Choroid plexus epithelial cell (primary cell): ENCODE data around the gene KIAA0753.

Experiments
- DNase-seq: peaks from one replicate; pipeline ENCODE4 v3.0.0-alpha.2; 2010; ENCODE audit warnings: low read depth
- H3K4me3 ChIP-seq: 2 replicates; pipeline ENCODE4 v1.5.1; 2011; ENCODE audit warnings: low read depth, mild to moderate bottlenecking, control low read depth, low read length, moderate library complexity
- TF ChIP-seq, protein P1 (sequence below): conservative IDR thresholded peaks from 2 replicates; pipeline ENCODE4 v1.5.1; 2011; ENCODE audit warnings: low read depth, mild to moderate bottlenecking, control low read depth, inconsistent platforms, low read length, moderate library complexity

Gene KIAA0753

DNA sequence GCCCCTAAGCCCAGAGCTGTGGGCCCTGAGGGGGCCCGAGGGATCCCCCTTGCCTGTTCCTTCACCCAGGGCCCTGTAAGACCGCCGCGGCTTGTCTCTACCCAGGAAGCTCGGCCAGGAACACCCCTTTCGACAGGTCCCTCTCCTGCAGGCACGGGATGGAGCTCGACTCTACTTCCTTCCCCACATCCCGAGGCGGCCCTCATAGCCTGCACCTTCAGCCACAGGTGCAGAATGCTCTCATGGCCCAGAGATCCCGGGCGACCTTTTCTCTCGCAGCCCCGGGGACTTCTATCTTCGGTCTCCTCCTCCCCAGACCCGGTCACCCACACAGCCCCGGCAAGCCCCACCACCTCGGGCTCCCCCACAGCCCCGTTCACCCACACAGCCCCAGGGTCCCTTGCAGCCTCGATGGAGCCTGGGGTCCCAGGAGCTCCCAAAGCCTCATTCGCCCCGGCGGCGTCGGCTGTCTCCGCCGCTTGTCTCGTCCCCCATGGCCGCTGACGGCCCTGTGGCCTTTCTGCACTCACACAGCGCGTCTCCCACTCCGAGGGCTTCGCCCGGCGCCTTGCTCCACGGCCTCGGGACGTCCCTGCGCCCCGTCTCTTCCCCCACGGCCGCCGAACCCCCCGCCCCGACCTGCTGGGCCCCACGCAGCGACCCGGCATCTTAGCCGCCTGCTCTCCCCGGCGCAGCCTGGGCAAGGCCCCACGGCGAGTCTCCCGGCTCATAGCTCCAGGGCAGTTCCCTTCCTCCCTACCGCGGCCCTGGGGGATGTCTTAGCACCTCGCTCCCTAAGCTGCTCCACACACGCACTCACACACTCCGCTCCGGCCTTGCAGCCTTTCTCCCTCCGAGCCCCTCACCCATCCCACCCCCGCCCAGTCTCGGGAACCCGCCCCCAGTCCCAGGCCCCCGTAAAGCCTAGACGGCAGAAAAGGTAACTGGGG, 650 bp downstream of the KIAA0753 start:
- peak overlapping the region; percentile 76 for H3K4me3 ChIP-seq
- peak; percentile 57 for DNase-seq
- TF ChIP-seq, protein P1, sequence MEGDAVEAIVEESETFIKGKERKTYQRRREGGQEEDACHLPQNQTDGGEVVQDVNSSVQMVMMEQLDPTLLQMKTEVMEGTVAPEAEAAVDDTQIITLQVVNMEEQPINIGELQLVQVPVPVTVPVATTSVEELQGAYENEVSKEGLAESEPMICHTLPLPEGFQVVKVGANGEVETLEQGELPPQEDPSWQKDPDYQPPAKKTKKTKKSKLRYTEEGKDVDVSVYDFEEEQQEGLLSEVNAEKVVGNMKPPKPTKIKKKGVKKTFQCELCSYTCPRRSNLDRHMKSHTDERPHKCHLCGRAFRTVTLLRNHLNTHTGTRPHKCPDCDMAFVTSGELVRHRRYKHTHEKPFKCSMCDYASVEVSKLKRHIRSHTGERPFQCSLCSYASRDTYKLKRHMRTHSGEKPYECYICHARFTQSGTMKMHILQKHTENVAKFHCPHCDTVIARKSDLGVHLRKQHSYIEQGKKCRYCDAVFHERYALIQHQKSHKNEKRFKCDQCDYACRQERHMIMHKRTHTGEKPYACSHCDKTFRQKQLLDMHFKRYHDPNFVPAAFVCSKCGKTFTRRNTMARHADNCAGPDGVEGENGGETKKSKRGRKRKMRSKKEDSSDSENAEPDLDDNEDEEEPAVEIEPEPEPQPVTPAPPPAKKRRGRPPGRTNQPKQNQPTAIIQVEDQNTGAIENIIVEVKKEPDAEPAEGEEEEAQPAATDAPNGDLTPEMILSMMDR = no peak

DNA sequence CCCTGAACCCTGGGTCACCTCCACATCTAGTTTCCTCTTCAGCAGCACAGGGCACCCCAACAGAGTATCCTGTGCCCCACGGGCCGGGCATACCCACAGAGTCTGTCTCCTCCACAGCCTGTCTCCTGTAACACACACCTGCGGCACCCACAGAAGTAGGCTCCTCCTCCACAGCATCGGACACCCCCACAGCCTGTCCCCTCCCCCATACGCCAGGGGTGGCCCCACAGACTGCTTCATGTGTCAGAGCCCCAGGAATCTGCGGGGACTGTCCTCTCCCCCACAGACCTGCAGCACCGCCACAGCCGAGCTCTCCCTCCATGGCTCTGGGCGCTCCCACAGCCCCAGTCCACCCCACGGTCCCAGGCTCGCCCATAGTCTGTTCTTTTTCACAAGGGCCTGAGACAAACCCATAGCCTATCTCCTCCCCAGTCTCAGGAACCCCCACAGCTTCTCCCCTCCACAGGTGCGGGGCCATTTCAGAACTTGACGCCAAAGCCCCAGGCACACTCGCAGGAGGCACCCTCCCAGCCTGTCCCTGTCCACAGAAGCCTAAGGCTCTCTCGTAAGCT, 1.4 kb downstream of the KIAA0753 start:
- TF ChIP-seq, protein P1 = no peak
- DNase-seq = no peak
- peak overlapping the region; percentile 76 for H3K4me3 ChIP-seq

DNA sequence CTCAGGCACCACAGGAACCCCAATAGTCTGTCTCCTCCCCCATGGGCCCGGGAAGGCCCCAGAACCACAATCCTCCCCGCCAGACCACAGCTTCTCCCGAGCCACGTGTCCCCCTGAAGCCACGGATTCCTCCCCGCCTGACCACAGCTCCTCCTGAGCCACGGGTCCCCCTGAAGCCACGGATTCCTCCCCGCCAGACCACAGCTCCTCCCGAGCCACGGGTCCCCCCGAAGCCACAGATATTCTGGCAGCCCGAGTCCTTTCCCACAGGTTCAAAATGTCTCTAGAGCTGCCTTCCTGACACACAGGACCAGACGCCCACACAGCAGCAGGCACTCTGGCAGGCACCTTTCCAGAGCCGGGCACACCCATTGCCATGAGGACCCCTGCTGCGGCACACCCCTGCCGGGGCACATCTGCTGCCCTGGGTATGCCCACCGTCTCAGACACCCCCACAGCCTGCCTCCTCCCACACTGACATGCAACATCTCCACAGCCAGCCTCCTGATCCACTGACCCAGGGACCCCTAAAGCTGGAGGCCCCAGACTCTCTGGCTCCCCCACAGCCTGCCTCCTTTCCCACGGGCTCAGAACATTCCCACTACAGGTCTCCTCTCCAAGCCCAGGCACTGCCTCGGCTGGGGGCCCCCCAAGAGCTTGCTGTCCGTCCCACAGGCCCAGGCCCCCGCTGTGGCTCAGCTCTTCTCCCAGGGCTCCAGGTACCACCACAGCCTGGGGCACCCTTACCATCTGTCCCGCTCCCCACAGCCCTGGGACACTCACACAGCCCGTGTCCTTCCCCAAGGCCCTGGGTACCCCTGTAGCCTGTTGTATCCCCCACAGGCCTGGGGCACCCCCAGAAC, 2.2 kb downstream of the KIAA0753 start:
- no peak for DNase-seq
- TF ChIP-seq, protein P1 = no peak
- no peak overlapping the region for H3K4me3 ChIP-seq

DNA sequence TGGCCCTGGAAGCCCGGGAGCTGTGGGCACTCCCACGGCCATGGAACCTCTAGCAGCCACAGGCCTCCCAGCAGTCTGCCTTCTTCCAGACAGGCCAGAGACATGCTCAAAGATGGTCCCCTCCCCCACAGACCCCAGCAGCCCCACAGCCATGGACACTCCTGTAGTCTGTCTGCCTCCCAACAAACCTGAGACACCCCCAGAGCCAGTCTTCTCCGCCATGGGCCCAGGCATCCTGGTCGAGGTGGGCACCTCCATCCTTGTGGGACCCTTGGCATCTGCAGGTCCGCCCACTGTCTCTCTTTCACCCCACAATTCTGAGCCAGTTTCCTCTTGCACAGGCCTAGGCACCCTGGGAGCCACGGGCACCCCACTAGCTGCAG, 3.1 kb downstream of the KIAA0753 start:
- TF ChIP-seq, protein P1 = no peak
- no peak overlapping the region for H3K4me3 ChIP-seq
- no peak for DNase-seq

DNA sequence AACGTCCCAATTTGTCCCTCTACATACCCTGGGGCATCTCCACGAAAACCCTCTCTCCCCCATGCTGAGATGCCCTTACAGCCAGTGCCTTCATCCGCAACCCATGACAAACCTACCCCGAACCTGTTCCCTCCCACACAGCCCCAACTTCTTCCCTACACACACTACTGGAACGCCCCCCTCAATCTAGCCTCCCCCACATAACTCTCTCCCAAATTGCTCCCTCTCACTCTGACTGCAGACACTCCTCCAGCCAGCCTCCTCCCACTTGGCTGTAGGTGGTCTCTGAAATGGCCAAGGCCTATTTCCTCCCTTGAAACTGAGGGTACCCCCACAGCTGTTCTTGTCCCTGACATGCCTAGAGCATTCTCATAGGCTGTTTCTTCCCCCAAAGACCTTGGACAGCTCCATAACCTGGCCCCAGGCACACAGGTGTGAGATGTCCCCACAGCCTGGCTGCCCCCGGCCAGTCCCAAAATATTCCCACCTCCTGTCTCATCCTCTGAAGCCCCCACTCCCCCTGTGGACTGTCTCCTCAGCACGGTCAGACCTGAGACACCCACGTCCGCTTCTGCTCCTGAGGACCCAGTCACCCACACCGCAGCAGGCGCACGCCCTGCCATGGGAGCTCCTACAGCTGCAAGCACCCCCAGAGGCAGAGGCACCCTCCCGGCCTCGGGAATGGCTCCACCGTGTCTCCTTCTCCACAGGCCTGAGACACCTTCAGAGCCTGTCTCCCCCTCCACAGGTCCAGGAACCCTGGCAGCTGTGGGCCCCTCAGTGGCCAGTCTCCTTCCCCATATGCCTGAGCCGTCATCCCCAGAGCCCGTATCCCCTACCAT, 3.7 kb downstream of the KIAA0753 start:
- H3K4me3 ChIP-seq = no peak overlapping the region
- no peak for DNase-seq
- TF ChIP-seq, protein P1 = no peak

DNA sequence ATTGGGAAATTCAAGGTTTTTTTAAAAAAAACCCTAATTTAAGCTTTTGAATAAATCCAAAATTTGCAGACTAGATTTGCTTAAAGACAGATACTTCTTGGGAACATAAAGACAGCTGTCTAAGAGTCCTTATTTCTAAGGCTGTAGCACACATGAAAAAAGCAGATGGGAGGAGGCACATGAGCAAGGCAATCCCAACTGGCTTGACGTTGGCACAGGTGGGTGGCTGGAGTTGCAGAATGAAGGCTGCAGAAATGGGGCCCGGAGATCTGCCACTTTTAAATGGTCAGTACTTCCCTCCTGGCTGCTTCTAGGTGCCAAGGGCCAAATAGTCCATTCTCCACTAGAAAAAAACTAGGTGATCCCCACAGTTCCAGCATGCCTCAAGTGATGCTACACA, 4.4 kb downstream of the KIAA0753 start:
- TF ChIP-seq, protein P1 = no peak
- no peak overlapping the region for H3K4me3 ChIP-seq
- no peak for DNase-seq
